Skeletal muscle satellite cell (primary cell): ENCODE data around the gene SP7.
"Not testable (repeated sequence)": the region's sequence is repeated elsewhere in the genome, so short reads cannot be mapped to it uniquely, and the experiment has no call there.

Source experiments
- H3K27me3 ChIP-seq: 2 replicates; pipeline ENCODE4 v1.7.0; 2013; ENCODE audit warnings: low read length; ENCODE audit not compliant: control insufficient read depth, insufficient read depth
- H3K36me3 ChIP-seq: 2 replicates; pipeline ENCODE4 v1.7.0; 2013; ENCODE audit warnings: mild to moderate bottlenecking, control low read depth, low read length; ENCODE audit not compliant: insufficient read depth
- H3K4me1 ChIP-seq: 2 replicates; pipeline ENCODE4 v1.7.0; 2013; ENCODE audit warnings: low read length; ENCODE audit not compliant: control insufficient read depth, insufficient read depth
- H3K4me2 ChIP-seq: 2 replicates; pipeline ENCODE4 v1.7.0; 2013; ENCODE audit warnings: mild to moderate bottlenecking, low read length
- H3K4me3 ChIP-seq: 2 replicates; pipeline ENCODE4 v1.7.0; 2013; ENCODE audit warnings: low read length
- H3K9ac ChIP-seq: 2 replicates; pipeline ENCODE4 v1.7.0; 2013; ENCODE audit warnings: mild to moderate bottlenecking, low read depth, low read length, moderate library complexity
- H3K9me3 ChIP-seq: replicated peaks from 2 replicates; pipeline ENCODE4 v1.7.0; 2013; ENCODE audit warnings: mild to moderate bottlenecking, control low read depth, low read length

Gene SP7

GRCh38 chr12:53302903-53303302 is 33.3 kb downstream of the SP7 start:
- Histone ChIP-seq H3K9me3 (no peaks in the 10 kb centered on the region), H3K4me3 (no peak overlapping the region), H3K4me2 (peak overlapping the region; percentile 29), H3K36me3 (peaks cover 39% of the 10 kb centered on the region), H3K9ac (no peak overlapping the region), H3K27me3 (no peaks in the 10 kb centered on the region), H3K4me1 (peaks cover 35% of the 10 kb centered on the region)

GRCh38 chr12:53300187-53300586 is 36.0 kb downstream of the SP7 start:
- Histone ChIP-seq H3K4me1 (peaks cover 54% of the 10 kb centered on the region), H3K36me3 (peaks cover 13% of the 10 kb centered on the region), H3K9me3 (no peaks in the 10 kb centered on the region), H3K4me2 (peak overlapping the region; percentile 99), H3K27me3 (no peaks in the 10 kb centered on the region), H3K9ac (peak overlapping the region; percentile 96), H3K4me3 (peak overlapping the region; percentile 89)

- no peaks in the 10 kb centered on the region for H3K9me3 ChIP-seq
- H3K36me3 ChIP-seq, result peaks cover 12% of the 10 kb centered on the region
- no peaks in the 10 kb centered on the region for H3K27me3 ChIP-seq
- H3K4me1 ChIP-seq, result peaks cover 59% of the 10 kb centered on the region
- H3K4me2 ChIP-seq, result peak within 1 kb of the TSS; percentile 99
- H3K9ac ChIP-seq, result peak within 1 kb of the TSS; percentile 96
- peak within 1 kb of the TSS; percentile 89 for H3K4me3 ChIP-seq
Observed at GRCh38 chr12:53299454-53300180, 36.5 kb downstream of the SP7 start, which contains the start of gene MYG1. TSS of gene MYG1 (plus strand) at chr12:53299695. CDS start at chr12:53299738, 43 bp downstream.

- H3K27me3 ChIP-seq, result no peaks in the 10 kb centered on the region
- H3K4me3 ChIP-seq, result peak overlapping the region; percentile 89
- no peaks in the 10 kb centered on the region for H3K9me3 ChIP-seq
- H3K36me3 ChIP-seq, result peaks cover 12% of the 10 kb centered on the region
- H3K9ac ChIP-seq, result peak overlapping the region; percentile 96
- peaks cover 59% of the 10 kb centered on the region for H3K4me1 ChIP-seq
- H3K4me2 ChIP-seq, result peak overlapping the region; percentile 99
Observed at GRCh38 chr12:53299101-53299453, 37.1 kb downstream of the SP7 start.

- peak overlapping the region; percentile 96 for H3K9ac ChIP-seq
- H3K4me3 ChIP-seq, result peak overlapping the region; percentile 34
- peaks cover 59% of the 10 kb centered on the region for H3K4me1 ChIP-seq
- no peaks in the 10 kb centered on the region for H3K27me3 ChIP-seq
- peak overlapping the region; percentile 99 for H3K4me2 ChIP-seq
- no peaks in the 10 kb centered on the region for H3K9me3 ChIP-seq
- peaks cover 16% of the 10 kb centered on the region for H3K36me3 ChIP-seq
Observed at GRCh38 chr12:53298164-53298563, 38.0 kb downstream of the SP7 start.

- H3K4me1 ChIP-seq, result peaks cover 53% of the 10 kb centered on the region
- H3K9ac ChIP-seq, result peak overlapping the region; percentile 96
- H3K9me3 ChIP-seq, H3K27me3 ChIP-seq, H3K36me3 ChIP-seq: not testable (repeated sequence)
- H3K4me2 ChIP-seq, result peak overlapping the region; percentile 88
- peak overlapping the region; percentile 77 for H3K4me3 ChIP-seq
Observed at GRCh38 chr12:53297106-53297505, 39.0 kb downstream of the SP7 start.

- Histone ChIP-seq H3K9ac (peak overlapping the region; percentile 96), H3K36me3 (peaks cover 10% of the 10 kb centered on the region), H3K27me3 (no peaks in the 10 kb centered on the region), H3K4me1 (peaks cover 49% of the 10 kb centered on the region), H3K9me3 (no peaks in the 10 kb centered on the region), H3K4me2 (peak overlapping the region; percentile 88), H3K4me3 (peak overlapping the region; percentile 77)
Observed at GRCh38 chr12:53295891-53296219, 40.3 kb downstream of the SP7 start.

GRCh38 chr12:53295070-53295890 is 40.9 kb downstream of the SP7 start, which contains the start of gene PFDN5:
TSS of gene PFDN5 (plus strand) at chr12:53295542. CDS start at chr12:53295568, 26 bp downstream.
- peaks cover 10% of the 10 kb centered on the region for H3K36me3 ChIP-seq
- no peaks in the 10 kb centered on the region for H3K27me3 ChIP-seq
- H3K4me2 ChIP-seq, result peak within 1 kb of the TSS; percentile 88
- H3K9ac ChIP-seq, result peak within 1 kb of the TSS; percentile 96
- no peaks in the 10 kb centered on the region for H3K9me3 ChIP-seq
- H3K4me3 ChIP-seq, result peak within 1 kb of the TSS; percentile 77
- peaks cover 49% of the 10 kb centered on the region for H3K4me1 ChIP-seq

- peaks cover 53% of the 10 kb centered on the region for H3K4me1 ChIP-seq
Observed at GRCh38 chr12:53292426-53292825, 43.7 kb downstream of the SP7 start.

GRCh38 chr12:53290661-53291060 is 45.5 kb downstream of the SP7 start:
- H3K27me3 ChIP-seq, result no peaks in the 10 kb centered on the region
- H3K4me1 ChIP-seq, result peaks cover 39% of the 10 kb centered on the region
- H3K4me2 ChIP-seq, result peak overlapping the region; percentile 32
- no peak overlapping the region for H3K4me3 ChIP-seq
- peaks cover 14% of the 10 kb centered on the region for H3K36me3 ChIP-seq
- peak overlapping the region; percentile 27 for H3K9ac ChIP-seq
- no peaks in the 10 kb centered on the region for H3K9me3 ChIP-seq

More at GRCh38 chr12:53292426-53292825, 43.7 kb downstream of the SP7 start:
- Histone ChIP-seq H3K4me3 (no peak overlapping the region), H3K9me3 (no peaks in the 10 kb centered on the region), H3K36me3 (peaks cover 14% of the 10 kb centered on the region), H3K4me2 (no peak overlapping the region), H3K9ac (no peak overlapping the region), H3K27me3 (no peaks in the 10 kb centered on the region)

GRCh38 chr12:53289891-53290290 is 46.3 kb downstream of the SP7 start:
- Histone ChIP-seq H3K9ac (peak overlapping the region; percentile 27), H3K4me2 (peak overlapping the region; percentile 32), H3K36me3 (peaks cover 14% of the 10 kb centered on the region), H3K9me3 (no peaks in the 10 kb centered on the region), H3K4me1 (peaks cover 35% of the 10 kb centered on the region), H3K27me3 (no peaks in the 10 kb centered on the region), H3K4me3 (peak overlapping the region; percentile 12)
